Bronchial epithelial cell (primary cell): ENCODE results near the gene DEFB114. TPM values are rescaled to one million over a fixed set of nuclear protein-coding genes. Genes with fewer than 3 reads are reported as not detected.

Experiments used
- DNase-seq: peaks from one replicate; pipeline ENCODE4 v3.0.0-alpha.2; 2010; ENCODE audit warnings: low read depth
- FAIRE-seq: peaks from 2 replicates; lab custom pipeline; 2011; peaks lifted over from hg19 to GRCh38; lab: Jason Lieb, UNC
- H3K27me3 ChIP-seq: 2 replicates; pipeline ENCODE4 v1.5.1; 2011; ENCODE audit warnings: low read length; ENCODE audit not compliant: control insufficient read depth, insufficient read depth
- H3K36me3 ChIP-seq: 2 replicates; pipeline ENCODE4 v1.5.1; 2011; ENCODE audit warnings: low read length; ENCODE audit not compliant: control insufficient read depth, insufficient read depth
- H3K4me3 ChIP-seq: 2 replicates; pipeline ENCODE4 v1.5.1; 2011; ENCODE audit warnings: mild to moderate bottlenecking, low read depth, low read length, control low read depth
- CTCF ChIP-seq: IDR thresholded peaks from 2 replicates; pipeline ENCODE4 v1.5.1; 2011; ENCODE audit warnings: mild to moderate bottlenecking, moderate library complexity, low read length, control low read depth, inconsistent platforms; ENCODE audit not compliant: insufficient read depth, severe bottlenecking
- total RNA-seq: library from RNA; depleted of rRNA; stranded (reverse); fragments of >200 nt; gene quantifications from 2 replicates; pipeline ENCODE4 v1.2.1, GENCODE V29; 2014

DEFB114 gene
- total RNA-seq, 1 donor from 2014 or later: not detected

- no peaks in the 10 kb centered on the region for H3K27me3 ChIP-seq
- TF ChIP-seq CTCF: no peak
- no peak for DNase-seq
- no peaks in the 10 kb centered on the region for H3K36me3 ChIP-seq
- no peak for FAIRE-seq
- no peak overlapping the region for H3K4me3 ChIP-seq
Measured at GRCh38 chr6:49919935-49920644, 43.9 kb downstream of the DEFB114 start.

- no peak for FAIRE-seq
- Histone ChIP-seq H3K4me3 (no peak overlapping the region), H3K27me3 (no peaks in the 10 kb centered on the region), H3K36me3 (no peaks in the 10 kb centered on the region)
- no peak for TF ChIP-seq CTCF
- no peak for DNase-seq
Measured at GRCh38 chr6:49919261-49919660, 44.7 kb downstream of the DEFB114 start.

GRCh38 chr6:49918787-49919186 is 45.2 kb downstream of the DEFB114 start:
- no peak overlapping the region for H3K4me3 ChIP-seq
- DNase-seq (no peak), FAIRE-seq (no peak)
- TF ChIP-seq CTCF: no peak
- no peaks in the 10 kb centered on the region for H3K36me3 ChIP-seq
- H3K27me3 ChIP-seq: no peaks in the 10 kb centered on the region

- DNase-seq (peak; percentile 76), FAIRE-seq (no peak)
- H3K27me3 ChIP-seq: no peaks in the 10 kb centered on the region
- H3K36me3 ChIP-seq: no peaks in the 10 kb centered on the region
- H3K4me3 ChIP-seq: no peak overlapping the region
- TF ChIP-seq CTCF: peak; percentile 42
Measured at GRCh38 chr6:49915035-49915434, 48.9 kb downstream of the DEFB114 start.

- no peaks in the 10 kb centered on the region for H3K27me3 ChIP-seq
- no peak for FAIRE-seq
- peak; percentile 53 for DNase-seq
- TF ChIP-seq CTCF: no peak
- no peak overlapping the region for H3K4me3 ChIP-seq
- H3K36me3 ChIP-seq: no peaks in the 10 kb centered on the region
Measured at GRCh38 chr6:49913636-49914375, 50.2 kb downstream of the DEFB114 start.
